Testis (tissue), 2 donors: ENCODE results near the gene EMC6.

Experiments
- POLR2A ChIP-seq: fragments of 450-650 bp; IDR thresholded peaks from one replicate; pipeline ENCODE4 v1.6.1; 2017; ENCODE audit warnings: antibody characterized with exemption, mild to moderate bottlenecking, moderate library complexity
- TF ChIP-seq, protein P1 (sequence below), 3 experiments: fragments of 450-650 bp in 2 of 3; fragments of 200-600 bp in 1 of 3; sonication (generic) in 1 of 3; IDR thresholded peaks; one replicate each; pipeline ENCODE4 v1.5.1; 2016 to 2019; ENCODE audit warnings: antibody characterized with exemption in 3 of 3, mild to moderate bottlenecking in 2 of 3, moderate library complexity in 1 of 3

DNA sequence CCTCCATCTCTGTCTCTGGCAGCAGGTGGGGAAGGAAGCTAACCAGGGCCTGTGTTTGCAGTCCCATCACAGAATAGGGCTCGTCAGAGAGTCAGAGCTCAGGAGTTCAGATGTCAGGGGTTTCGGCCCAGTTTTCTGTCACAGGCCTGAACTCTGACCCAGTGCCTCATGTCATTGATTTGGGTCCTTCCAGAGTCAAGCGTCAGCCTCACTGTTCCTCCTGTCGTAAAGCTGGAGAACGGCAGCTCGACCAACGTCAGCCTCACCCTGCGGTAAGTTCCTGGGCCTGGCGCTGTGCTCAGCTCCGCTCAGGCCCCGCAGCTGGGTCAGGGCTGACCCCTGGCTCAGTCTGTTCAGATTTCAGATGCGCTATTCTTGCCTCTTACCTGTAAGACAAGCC lies 21.4 kb upstream of the EMC6 start:
- TF ChIP-seq, protein P1, sequence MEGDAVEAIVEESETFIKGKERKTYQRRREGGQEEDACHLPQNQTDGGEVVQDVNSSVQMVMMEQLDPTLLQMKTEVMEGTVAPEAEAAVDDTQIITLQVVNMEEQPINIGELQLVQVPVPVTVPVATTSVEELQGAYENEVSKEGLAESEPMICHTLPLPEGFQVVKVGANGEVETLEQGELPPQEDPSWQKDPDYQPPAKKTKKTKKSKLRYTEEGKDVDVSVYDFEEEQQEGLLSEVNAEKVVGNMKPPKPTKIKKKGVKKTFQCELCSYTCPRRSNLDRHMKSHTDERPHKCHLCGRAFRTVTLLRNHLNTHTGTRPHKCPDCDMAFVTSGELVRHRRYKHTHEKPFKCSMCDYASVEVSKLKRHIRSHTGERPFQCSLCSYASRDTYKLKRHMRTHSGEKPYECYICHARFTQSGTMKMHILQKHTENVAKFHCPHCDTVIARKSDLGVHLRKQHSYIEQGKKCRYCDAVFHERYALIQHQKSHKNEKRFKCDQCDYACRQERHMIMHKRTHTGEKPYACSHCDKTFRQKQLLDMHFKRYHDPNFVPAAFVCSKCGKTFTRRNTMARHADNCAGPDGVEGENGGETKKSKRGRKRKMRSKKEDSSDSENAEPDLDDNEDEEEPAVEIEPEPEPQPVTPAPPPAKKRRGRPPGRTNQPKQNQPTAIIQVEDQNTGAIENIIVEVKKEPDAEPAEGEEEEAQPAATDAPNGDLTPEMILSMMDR (IDR thresholded peaks at IDR 0.05): no peak
- TF ChIP-seq POLR2A: no peak
